GM21723 (cell line): ENCODE measurements around the gene SGMS1.
"Not testable (repeated sequence)": the region's sequence is repeated elsewhere in the genome, so short reads cannot be mapped to it uniquely, and the experiment has no call there.

ENCODE experiments used
- ATAC-seq: cut with Tn5 transposase; IDR thresholded peaks from one replicate; pipeline ENCODE4 v1.9.1; 2021; ENCODE audit warnings: mild to moderate bottlenecking, moderate library complexity; ENCODE audit not compliant: unreplicated experiment

Gene SGMS1

DNA sequence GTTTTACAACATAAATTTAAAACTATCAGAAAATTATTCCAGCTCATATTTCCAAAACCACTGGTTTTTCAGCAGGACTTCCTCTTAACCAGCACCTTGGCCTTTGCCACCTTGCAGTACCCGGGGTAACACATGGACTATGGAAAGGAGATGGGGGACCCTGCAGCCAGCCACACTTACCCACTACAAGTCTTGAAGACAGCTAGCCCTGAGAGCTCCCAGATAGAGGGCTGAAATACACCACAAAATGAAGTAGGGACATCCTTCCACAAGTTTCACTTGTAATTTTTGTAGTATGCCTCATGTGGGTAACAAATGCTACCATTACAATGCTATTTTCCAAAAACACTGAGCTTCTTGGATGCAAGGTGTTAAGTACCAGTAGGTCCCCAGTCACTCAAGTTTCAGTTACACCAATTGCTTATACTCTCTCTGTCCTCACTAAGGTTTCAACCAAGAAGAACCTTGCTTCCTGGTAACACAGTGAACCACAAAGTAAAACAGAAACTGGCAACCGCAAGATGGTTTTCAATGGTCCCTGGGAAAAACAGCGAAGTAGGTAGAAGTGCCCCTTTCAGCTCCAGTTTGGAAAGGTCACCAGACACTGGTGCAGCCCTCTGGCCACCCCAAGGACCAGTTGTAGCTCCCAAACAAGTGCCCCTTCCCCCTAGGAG is 110.9 kb downstream of the SGMS1 start:
- ATAC-seq = peak; percentile 49

DNA sequence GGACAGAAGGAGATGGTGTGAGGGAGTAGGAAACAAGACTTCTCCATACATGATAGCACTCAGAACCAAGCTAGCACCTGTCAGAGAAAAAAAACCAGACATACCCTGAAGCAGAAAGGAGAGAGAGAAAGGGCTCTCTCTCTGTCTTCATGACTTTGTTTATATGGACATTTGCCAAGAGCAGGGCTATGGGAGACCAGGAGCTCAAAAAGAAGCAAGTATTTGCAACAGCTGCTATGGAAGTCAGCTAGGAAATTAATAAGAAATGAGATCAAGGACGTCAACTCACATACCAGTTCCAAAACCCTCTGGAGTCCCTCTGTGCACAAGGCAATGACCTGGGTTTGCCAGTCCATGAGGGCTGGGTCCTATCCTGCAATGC is 111.6 kb downstream of the SGMS1 start:
- peak; percentile 13 for ATAC-seq

DNA sequence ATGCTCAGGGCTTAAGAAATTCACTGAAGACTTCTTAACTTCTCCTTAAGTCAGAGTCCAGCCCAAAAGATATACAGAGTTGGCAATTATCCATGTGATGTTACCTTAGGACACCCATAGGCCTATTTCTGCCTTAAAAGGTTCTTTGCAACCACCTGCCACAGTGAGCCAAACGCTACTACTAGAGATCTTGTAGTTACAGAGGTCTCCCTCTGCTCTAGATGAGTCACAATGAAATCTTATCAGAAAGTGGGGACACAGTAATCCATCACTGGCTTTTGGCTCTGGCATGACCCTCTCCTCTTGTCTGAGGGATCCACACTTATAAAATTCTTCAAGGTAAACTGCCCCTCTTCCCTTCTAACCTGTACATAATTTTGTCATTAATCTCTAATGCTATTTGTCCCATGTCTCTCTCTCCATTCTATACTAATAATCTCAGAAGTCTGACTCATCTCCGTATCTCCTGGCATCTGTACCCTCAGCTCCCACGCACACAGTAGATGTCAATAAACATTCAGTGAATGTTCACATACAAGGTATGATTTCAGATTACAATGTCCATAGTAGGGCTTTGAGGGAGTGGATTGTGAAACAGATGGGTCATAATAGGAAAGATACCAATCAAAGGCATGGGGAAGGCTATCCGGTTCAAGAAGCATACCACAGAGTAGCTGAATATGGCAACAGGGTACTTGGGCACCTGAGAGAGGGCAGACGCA is 112.1 kb downstream of the SGMS1 start:
- peak; percentile 28 for ATAC-seq

DNA sequence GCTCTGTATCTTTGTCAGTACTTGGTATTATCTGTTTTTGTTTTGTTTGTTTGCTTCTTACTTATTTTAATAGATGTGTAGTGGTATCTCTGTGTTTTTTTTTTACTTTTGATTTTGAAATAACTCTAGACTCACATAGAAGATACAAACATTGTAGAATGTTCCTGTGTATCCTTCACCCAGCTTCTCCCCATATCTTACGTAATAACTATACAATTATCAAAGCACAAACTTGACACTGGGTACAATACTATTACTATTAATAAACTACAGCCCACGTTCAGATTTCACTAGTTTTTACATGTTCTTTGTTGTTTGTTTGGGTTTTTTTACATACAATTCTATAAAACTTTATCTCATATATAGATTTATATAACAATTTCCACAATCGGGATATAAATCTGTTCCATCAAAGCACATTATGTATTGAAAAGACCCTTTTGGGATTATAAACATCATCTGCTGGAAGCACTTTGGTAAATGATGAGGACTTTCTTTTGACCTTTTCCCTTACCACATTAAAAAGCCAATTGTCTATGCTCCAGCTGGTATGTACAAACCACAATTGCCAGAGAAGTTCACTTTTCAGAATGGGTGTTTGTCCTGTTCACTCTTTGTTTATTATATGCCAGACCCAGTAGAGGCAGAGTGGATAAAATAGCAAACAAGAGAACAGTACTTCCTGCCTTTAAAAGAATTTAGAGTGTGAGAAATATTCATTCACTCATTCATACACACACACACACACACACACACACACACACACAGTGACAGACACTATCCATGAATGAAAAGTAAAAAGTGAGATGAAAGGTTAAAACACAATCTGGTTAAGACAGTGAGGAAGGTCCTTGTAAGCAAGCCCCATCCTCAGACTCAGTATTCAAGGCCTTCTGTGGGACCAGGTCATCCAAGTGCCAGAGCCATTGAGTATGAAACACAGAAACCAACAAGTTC is 113.0 kb downstream of the SGMS1 start:
- no peak for ATAC-seq

DNA sequence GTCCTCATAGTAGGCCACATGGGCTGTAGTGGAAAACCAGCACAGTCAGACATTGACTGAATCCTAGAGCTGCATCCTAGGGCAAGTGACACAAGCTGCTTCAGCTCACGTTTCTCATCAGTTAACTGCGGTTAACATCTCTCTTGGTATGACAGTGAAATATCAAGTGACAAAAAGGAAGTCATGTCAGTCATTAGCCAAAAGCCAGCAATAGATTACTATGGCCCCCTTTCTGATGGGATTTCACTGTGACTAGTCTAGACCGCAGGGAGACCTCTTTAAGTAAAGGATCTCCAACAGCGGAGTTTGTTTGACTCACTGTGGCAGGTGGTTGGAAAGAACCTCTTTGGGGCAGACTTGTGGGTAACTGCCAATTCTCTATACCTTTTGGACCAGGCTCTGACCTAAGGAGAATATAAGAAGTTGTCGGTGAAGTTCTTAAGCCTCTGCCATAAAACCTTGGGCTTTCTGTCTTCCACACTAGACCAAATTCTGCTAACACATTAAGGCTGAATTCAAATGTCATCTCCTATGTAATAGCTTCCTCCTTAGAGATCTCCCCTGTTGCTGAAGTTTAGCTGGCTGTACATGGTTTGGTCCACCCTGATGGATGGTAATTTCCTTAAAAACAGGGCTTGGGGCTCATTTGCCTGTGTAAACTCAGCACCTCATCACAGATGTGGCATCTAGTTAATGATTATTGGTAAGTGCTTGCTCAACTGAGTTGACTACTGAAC is 115.3 kb downstream of the SGMS1 start:
- peak; percentile 73 for ATAC-seq

DNA sequence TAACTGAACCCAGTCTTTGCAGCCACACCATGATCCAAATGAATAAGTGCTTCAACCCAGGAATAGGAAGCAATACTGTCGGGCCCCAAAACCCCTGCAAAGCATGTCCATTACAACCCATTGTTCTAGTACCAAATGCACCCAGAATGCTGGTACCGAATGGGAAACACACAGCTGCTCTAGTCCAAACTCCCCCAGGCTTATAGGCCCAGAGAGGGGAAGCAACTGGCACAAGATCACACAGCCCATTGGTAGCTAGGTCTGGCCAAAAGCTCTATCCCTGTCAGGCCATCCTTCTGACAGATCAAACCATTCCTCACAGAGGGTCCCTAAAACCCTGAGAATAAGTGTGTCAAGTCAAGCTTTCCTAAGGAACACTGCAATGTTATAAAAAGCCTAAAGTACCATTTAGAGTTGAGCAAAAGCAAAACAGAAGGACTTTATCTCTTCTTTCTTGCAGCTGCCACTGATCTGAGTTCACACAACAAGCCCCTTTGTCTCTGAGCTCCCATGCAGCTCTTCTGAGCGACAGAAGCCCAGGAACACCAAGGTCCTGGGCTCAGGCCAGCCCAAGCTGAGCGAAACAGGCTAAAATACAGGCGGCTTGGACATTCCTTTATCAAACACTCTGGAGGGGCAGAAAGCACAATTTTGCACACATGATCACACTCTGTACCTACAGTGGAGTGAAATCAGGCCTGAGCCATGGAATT is 116.7 kb downstream of the SGMS1 start:
- ATAC-seq = no peak

DNA sequence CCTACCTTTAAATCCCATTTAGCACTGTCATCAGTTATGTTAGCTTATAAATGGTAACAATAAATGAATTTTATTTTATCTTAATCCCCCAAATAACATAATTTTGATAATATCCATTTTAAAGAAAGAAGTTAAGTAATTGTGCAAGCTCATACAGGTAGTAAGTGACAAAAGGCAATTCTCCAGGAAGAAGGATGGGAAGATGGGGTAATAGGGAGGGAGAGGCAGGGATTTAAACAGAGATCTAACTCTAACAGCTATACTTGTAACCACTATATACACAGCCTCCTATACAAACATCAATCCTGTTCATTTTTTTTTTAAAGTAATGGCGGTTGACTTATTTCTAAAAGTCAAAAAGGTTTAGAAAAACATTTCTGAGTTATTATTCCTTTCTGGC is 119.4 kb downstream of the SGMS1 start:
- no peak for ATAC-seq

DNA sequence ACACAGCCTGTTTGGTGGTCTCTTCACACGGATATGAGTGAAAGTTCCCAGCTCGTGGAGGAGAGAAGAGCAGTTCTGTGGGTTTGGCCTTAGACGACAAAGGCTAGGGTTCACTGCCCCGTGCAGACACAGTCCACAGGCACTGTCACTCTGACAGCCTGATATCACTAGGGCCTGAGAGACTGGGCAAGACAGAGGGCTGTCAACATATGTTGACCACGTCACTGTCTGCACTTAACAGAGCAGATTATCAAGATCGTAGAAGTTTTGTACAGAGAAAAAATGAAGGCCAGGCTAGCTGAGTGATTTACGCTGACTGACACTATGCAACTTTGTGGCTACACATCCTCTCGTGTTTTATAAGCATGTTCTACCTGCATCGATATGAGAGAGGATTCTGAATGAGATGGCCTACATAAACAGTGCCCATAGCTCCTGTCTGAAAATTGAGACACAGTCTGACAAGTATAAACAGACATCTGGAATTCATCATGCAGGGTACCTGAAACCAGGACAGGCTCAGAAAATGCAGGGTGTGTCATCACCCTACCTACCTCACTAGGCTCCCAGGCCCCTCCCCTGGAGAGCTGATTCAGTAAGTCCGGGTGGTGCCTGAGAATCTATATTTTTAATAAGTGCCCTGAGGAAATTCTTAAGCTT is 120.0 kb downstream of the SGMS1 start:
- ATAC-seq = no peak

DNA sequence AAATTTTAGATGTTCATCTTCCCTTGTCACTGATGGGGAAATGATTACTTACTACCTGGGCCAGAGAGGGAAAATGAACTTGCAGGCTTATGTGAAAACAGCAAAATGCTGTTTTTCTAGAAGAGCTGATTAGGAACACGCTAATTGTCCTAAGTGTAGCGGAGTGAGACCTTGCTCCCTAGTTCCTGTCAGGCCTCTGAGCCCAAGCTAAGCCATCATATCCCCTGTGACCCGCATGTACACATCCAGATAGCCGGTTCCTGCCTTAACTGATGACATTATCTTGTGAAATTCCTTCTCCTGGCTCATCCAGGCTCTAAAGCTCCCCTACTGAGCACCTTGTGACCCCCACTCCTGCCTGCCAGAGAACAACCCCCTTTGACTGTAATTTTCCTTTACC is 120.6 kb downstream of the SGMS1 start:
- ATAC-seq = not testable (repeated sequence)

DNA sequence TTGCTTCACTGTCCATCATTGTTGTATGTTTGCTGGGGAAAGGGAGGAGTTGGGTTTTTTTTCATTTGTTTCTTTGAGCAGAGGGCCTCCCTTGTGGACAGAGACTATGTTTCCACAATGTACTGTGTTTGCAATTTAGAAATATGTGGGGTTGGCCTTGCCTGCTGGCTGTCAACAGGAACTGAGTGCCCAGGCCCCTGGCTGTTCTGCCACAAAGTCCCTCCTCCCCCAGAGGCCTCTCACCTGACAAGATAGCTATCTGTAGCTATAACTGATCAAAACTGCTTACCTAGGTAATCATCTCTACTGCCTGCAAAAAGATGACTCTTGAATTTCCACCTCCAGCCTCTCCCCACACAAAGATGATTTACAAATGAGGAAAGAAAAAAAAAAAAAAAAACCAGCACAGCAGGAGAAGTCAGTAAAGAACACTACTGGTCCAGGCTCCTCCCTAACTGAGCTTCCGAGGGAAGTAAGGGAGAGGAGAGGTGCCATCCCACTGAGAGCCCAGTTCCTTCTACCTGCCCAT is 121.8 kb downstream of the SGMS1 start:
- no peak for ATAC-seq

DNA sequence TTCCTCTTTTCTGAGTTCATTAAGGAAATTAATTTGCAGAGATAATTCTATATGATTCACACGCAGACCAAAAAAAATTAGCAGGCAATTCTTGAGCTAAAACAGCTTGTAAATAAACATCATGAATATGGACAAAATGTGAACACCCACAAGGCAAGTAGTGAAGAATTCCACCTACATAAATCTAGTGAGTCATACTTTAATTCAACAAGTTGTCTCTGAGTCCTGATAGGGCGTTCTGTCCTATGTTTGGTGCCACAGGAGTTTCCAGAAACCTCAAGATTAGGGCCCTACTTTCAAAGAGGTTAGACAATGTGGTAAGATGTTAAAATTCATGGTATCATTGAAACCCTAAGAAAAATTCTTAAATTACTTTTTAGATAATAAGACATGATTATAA is 122.3 kb downstream of the SGMS1 start:
- no peak for ATAC-seq

DNA sequence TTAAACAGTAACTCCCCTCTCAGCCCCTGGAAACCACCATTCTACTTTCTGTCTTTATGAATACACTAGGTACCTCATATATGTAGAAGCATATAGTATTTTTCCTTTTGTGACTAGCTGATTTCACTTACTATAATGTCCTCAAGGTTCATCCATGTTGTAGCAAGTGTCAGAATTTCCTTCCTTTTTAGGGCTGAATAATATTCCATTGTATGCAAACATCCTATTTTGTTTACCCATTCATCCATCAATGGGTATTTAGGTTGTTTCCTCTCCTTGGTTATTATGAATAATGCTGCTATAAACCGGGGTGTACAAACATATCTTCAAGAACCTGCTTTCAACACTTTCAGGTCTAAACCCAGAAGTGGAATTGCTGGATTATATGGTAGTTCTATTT is 125.3 kb downstream of the SGMS1 start:
- ATAC-seq = no peak

DNA sequence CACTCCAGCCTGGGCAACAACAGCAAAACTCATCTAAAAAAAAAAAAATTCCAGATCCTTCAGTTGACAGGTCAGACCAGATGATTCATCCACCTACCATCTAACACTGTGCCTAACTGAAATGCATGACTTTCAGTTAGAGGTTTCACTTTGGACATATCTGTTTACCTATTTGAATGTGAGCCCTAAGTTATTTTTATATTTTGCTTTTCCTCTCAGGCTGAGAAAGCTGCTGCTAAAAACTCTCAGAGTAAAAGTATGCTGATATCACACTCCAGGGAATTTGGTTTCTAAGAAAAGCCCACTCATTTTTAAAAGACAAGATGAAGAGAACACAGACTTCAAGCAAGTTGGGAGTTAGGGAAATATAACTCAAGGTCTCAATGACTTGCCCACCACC is 126.0 kb downstream of the SGMS1 start:
- ATAC-seq = peak; percentile 94

DNA sequence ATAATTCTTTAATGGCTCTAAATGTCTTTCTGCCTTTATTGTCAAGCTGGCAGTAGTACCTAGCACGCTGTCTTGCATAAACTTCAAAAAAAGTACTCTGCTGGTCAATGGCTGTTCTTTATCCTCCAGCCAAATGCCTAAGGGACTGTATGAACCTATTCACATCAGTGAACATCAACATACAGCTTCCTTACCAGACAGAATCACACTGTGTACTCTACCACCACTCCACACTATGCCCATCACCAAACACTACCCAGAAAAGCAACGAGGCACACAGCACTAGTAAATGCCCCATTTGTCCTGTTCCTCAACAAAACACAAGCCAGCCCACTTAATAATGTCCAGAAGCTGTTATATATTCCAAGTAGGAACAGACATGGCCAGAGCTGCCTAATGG is 127.5 kb downstream of the SGMS1 start:
- ATAC-seq = no peak

DNA sequence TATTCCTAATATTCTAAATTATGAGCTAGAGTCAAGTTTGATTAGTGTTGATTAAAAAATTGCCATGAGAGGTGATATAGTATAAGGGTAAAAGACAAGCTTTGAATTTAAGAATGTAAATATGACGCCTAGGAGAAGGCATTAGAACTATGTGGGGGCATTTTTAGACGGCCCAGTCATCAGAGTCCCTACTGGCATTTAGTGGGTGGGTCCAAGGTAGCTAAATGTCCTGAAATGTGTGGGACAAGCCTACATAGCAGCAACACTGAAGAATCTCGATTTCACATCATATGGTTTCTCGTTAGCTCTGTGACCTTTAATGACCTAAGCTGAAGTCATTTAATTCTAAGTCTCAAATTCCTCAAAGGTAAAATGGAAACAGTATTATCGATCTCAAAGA is 133.5 kb downstream of the SGMS1 start:
- ATAC-seq = no peak

DNA sequence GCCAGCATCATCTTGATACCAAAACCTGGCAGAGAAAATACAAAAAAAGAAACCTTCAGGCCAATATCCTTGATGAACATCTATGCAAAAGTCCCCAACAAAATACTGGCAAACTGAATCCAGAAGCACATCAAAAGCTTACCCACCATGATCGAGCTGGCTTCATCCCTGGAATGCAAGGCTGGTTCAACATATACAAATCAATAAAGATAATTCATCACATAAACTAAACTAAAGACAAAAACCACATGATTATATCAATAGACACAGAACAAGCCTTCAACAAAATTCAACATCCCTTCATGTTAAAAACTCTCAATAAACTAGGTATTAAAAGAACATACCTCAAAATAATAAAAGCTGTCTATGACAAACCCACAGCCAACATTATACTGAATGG is 139.2 kb downstream of the SGMS1 start:
- not testable (repeated sequence) for ATAC-seq

DNA sequence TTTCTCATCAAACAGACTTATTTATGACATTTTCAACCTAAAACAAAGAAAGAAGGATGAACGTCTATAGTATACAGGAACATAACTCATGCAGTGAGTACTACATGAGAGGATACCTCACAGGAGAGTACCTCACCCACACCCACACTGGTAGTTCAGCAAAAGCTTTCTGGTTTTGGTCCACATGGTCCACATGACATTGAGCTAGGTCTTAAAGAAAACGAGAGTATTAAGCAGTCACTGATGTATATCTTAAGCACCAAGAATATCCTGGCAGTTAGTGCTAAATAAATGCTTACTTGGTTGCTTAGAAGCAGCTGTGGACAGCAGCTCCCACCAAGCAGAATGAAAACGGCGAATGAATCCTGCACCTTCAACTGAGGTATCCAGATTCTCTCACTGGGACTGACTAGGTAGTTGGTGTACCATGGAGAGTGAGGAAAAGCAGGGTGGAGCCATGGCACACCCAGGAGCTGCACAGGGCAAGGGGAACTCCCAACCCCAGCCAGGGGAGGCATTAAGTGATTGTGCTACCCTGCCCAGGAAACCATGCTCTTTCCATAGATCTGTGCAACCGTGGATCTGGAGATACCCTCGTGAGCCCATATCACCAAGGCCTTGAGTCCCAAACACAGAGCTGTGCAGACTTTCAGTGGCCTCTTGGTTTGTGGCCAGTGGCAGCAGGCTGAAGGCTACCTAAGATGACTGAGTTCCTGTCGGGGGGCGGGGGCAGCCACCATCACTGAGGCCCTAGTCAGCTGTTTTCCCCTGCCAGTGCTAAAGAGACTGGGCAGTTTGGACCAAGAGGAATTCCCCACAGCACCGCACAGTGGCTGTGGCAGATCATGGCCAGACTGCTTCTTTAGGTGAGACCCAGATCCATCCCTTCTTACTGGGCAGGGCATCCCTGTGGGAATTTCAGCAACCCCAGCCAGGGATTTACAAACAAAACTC is 143.4 kb downstream of the SGMS1 start:
- ATAC-seq = no peak
